ENCODE results near the gene INHBB.
"Not testable (repeated sequence)": the region's sequence is repeated elsewhere in the genome, so short reads cannot be mapped to it uniquely, and the experiment has no call there.

INHBB gene

DNA sequence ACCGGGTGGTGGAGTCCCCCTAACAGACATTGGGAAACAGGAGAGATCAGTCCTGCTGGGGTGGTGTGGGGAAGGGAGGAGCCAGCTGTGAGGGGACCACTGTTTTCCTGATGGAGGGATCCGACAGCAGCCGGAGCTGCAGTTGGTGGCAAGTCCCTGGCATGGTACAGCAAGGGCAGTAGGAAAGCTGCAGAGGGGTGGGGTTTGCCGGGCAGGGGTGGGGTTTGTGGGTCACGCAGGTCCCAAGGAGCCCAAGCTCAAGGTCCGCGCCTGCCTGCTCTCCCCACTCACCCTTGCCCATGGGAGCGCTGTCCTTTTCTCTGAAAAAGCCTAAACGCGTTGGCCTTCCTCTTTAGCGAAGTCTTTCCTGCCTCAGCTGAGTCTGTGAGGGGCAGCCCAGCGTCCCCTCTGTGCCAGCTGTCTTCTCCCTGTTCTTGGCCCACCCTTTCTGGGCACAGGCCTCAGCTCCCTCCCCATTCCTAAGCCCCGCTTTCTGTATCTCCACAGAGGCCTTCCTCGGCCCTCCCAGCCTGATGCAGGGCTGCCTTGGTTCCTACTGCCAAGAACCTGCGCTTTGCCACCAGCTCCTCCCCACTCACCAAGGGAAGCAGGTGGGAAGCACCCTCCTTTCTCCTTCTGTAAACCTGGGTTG, 29.3 kb upstream of the INHBB start:
- no peak for DNase-seq

DNA sequence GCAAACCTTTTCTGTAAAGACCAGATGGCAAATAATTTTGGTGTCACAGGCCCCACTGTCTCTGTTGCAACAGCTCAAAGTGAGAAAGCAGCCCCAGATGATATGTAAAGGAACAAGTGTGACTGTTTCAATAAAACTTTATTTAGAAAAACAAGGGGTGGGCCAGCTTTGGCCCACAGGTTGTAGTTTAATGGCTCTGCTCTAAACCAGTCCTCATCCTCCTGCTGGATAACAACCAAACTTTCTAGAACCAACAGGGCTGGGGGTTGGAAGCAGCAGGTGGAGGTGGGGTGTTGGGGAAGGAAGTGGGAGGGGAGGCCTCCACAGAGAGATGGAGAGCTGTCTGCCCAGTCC, 28.8 kb upstream of the INHBB start:
- DNase-seq: no peak

DNA sequence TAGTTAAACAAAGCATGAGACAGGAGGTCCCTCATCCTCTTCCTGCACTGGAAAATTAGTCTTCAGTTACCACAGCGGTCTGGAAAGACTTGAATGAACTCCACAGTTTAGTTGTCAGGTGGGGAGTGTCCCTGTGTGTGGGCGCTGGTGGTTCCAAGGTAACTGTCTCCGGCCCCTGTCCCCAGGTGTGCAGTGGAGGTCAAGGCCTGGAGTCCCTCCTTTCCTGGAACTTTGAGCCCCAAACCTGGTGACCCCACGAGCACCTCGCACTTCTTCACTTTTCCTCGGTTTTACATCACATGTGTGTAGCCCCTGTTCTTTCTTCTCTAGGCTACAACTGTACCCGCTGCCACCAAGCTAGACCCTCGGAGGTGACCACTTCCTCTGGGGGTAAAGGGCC, 28.0 kb upstream of the INHBB start:
- DNase-seq: no peak

DNA sequence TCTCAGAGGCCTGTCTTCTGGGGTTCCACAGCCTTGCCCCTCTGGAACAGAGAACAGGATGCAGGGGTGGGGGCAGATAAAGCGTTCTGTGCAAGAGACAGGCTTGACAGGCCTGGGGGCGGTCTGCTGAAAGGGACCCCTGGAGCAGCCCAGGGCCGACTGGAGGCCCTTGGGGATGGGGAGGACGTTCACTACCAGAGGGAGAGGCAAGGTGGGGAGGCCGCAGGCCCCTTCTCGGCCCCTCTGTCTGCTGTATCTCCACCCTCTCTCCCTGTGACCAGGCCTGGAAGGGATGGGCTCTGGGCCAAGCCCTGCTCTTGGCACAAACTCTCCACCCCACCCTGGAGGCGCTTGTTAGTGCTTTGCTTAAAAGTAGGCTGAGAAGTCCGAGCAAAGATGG, 27.3 kb upstream of the INHBB start:
- DNase-seq: no peak

- DNase-seq: no peak
Observed at GRCh38 chr2:120319123-120319522, 26.8 kb upstream of the INHBB start.

- no peak for DNase-seq
Observed at GRCh38 chr2:120319686-120320317, 26.1 kb upstream of the INHBB start.

GRCh38 chr2:120320318-120320851, 25.6 kb upstream of the INHBB start:
- DNase-seq: no peak

DNA sequence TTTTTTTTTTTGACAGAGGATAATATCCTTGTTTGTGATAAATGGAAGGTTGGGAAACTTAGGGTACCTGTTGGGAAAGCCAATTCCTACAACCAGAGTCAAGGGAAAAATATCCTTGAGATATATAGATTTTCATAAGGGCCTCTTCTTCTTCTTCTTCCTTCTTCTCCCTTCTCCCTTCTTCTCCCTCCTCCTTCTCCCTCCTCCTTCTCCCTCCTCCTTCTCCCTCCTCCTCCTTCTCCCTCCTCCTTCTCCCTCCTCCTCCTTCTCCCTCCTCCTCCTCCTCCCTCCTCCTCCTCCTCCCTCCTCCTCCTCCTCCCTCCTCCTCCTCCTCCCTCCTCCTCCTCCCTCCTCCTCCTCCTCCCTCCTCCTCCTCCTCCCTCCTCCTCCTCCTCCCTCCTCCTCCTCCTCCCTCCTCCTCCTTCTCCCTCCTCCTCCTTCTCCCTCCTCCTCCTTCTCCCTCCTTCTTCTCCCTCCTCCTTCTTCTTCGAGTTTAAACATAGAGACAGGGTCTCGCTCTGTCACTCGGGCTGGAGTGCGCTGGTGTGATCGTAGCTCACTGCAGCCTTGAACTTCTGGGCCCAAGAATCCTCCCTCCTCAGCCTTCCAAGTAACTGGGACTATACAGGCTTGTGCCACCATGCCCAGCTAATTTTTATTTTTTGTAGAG, 24.9 kb upstream of the INHBB start:
- not testable (repeated sequence) for DNase-seq

DNA sequence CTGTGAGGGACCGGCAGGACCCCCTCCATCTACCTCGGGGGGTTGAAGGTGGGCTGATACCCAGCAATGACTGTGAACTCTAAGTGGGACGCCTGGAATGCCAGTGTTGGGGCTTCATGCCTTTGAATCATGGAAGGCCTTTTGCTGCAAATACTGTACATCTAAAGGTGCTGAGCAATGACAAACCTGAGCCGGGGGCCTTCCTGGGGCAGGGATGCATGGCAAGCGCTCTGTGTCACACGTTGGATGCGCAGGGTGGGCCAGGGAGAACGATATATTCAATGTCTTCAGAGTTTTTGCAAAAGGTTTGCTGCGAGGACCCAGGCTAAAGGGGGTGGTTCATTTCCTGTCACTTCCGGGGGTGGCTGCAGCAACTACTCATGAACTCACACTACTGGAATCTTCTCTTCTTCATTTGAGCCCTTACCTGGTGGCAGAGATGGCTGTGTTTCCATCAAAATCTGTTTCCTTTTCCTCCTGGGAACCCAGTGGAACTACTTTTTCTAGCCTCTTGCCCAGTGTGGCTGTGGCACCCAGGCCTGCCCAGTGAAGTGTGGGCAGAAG, 24.1 kb upstream of the INHBB start:
- no peak for DNase-seq

DNA sequence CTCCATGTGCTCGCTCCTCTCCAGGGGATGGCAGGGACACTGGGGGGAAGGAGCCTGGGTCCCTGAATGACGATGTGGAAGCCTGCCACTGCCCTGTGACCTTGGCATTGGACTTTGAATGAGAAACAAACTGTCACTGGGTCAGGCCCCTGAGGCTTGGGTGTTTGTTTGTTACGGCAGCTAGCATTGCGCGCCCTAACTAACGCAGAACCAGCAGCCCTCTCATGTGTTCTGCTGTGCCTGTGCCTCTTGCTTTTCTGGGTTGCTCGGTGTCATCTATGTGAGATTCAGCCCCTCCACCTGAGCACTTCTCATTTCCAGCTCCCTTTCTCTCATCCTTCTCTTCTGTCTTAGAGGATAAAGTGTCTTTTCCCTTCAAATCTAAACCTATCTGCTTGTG, 23.6 kb upstream of the INHBB start:
- DNase-seq: no peak

DNA sequence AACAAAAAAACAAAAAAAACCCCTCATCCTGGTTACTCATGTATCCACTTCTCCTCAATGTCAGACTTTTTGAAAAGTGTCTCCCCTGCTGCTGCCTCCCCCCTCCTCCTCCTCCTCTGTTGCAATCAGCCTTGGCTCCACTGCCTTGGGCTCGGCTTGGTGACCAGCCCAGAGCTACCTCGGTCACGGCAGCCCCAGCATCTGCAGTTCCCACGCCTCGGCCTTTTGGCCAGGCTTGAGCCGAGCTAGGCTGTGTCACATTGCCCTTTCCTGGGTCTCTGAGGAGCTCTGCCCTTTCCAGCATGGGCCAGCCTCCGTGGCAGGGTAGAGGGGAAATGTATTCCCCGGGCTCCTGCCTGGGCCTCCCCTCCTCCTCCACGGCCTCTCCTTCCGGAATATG, 22.7 kb upstream of the INHBB start:
- DNase-seq: no peak

DNA sequence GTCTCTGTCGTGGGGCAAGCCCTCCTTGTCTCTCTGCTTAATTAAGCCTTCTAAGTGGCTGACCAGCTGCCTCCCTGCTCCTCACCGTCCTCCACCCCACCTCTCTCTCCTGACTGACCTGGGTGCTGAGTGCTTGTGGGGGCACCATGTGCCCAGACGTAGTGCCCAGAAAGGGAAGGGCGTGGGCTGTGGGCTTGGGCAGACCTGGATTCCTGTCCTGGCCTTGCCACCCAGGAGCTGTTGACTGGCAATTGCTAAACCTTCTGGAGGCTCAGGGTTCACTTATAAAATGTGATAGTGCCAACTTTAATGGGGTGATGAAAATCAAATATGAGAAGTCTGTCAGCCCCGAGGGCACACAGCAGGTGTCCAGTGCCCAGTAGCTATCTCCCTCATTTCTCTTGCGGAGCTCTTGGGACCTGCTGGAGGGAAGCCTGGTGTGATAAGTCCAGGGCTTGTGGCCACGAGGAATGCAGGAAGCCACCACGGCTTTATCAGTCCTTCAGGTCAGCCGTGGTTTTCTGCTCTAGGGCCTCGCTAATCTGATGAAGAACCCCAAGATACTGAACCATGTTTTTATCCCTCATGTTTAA, 22.0 kb upstream of the INHBB start:
- DNase-seq: no peak

GRCh38 chr2:120324933-120325332, 21.0 kb upstream of the INHBB start:
- DNase-seq: no peak

DNA sequence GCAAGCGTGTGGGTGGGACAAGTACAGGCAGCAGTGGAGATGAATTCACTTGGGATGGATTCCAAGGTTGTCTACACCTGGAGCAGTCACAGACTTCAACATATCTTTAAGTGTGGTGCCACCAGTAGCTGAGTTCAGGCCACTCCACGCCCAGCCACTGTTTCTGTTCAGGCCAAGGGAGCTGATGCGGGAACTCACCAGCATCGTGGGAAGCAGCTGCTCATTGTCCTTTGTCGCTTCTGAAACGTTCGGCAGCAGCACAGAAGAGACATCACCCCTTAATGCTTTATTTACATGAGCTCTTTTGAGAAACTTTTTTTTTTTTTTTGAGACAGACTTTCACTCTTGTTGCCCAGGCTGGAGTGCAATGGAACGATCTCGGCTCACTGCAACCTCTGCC, 19.9 kb upstream of the INHBB start:
- no peak for DNase-seq

DNA sequence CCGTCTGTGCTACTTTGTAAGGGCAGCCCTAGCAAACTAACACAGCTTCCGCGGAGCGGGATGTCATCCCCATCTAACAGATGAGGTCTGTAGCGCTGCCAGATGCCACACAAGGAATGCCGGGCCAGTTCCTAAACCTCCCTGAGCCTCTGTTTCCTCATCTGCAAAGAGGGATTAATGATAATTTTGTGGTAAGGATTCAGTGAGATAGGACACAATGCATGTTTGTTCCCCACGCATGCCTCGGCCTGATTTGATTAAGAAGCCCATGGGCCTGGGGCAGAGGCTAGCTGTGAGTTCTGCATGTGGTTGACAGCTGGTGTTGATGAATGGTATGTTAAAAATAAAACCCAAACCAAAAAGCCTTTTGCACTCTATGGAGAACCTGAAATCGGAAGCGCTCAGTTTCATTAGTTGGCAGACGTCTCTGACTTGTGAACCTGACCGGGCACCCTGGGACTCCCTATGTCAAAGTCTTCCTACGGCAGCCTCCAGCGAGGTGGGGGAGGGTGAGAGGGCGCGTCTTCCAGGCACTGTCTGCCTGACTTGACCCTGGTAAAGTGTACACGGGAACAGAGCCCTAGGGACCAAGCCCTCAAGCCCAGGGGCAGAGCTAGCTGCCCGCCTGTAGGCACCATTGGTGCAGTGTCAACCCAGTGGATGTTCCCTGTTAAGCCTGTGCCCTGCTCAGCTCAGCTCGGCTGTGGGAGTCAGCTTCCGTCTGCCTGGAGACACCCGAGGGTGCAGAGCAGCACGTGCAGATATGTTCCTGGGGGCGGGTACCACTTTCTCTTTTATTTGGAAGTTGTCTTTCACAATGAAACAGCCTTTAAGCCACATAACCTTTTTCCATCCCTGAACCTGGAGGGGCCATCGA, 14.8 kb upstream of the INHBB start:
- DNase-seq: no peak

- DNase-seq: no peak
Observed at GRCh38 chr2:120331903-120332302, 14.0 kb upstream of the INHBB start.

- DNase-seq: no peak
Observed at GRCh38 chr2:120332384-120332783, 13.6 kb upstream of the INHBB start.

DNA sequence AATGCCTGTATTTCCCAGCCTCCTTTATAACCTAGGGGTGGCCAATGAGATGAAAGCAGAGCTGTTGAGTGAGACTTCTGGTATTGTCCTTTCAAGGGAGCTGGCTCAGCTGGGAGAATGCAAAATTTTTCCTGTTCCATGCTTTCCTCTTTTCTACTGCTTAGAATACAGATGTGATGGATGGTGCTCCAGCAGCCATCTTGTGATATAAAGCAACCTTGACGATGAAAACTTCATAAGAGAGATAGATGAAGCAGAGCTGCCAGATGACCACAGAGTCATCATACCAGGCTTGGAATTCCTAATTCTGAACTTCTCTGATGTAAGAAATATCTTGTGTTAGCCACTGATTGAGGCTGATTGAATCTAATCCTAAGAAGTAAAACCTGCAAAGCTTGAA, 11.9 kb upstream of the INHBB start:
- no peak for DNase-seq

- no peak for DNase-seq
Observed at GRCh38 chr2:120336749-120337148, 9.2 kb upstream of the INHBB start.

- DNase-seq: no peak
Observed at GRCh38 chr2:120338015-120338414, 7.9 kb upstream of the INHBB start.

DNA sequence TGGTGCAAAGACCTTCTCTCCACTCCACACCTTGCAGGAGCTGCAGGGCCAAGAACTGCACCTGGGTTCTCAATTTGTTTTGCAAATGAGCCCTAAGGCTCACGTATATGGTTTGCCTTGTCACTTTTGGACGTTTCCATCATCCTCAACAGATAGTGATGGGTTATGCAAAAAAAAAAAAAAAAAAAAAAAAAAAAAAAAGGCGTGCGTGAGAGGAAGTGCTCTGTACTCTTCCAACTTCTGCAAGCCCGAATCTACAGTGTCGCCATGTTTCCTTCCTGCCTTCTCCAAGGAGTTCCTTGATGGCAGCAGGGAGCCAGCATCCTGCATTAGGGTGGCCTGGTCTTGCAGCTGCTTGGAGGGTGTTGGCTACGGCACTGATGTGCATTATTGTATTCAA, 4.0 kb upstream of the INHBB start:
- DNase-seq: no peak

- no peak for DNase-seq
Observed at GRCh38 chr2:120342446-120342845, 3.5 kb upstream of the INHBB start.

DNA sequence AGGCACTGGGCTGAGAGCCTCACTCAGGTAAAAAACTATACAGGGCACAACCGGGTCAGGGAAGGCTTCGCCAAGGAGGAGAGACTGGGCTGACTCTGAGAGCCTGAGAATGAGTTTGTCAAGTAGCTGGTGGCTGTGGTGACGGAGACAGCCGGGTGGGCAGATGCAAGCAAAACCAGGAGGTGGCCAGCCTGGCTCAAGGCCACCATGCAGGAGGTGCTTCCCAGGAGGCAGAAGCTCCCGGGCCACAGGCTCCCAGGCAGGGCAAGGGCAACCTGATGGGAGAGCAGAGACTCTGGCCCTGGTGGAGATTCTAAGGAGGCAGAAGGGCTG, 2.9 kb upstream of the INHBB start:
- no peak for DNase-seq
